Colonic mucosa (tissue), 4 donors: Measurements from ENCODE around the gene SND1. TPM values are rescaled to one million over a fixed set of nuclear protein-coding genes. Genes with fewer than 3 reads are reported as not detected.
A peak's percentile ranks its signal among the peaks of the same experiment; 100 is the strongest.

ENCODE experiments used
- DNase-seq: peaks from one replicate; pipeline ENCODE4 v3.0.0-alpha.2; 2020
- H3K27ac ChIP-seq: fragments of 200-600 bp; one replicate; pipeline ENCODE4 v1.8.0; 2021
- H3K27me3 ChIP-seq: fragments of 200-600 bp; one replicate; pipeline ENCODE4 v1.8.0; 2021
- H3K36me3 ChIP-seq: fragments of 200-600 bp; one replicate; pipeline ENCODE4 v1.8.0; 2021
- H3K4me1 ChIP-seq: fragments of 200-600 bp; one replicate; pipeline ENCODE4 v1.8.0; 2021; ENCODE audit warnings: mild to moderate bottlenecking
- H3K4me3 ChIP-seq: fragments of 200-600 bp; one replicate; pipeline ENCODE4 v1.8.0; 2021
- H3K9ac ChIP-seq, 2 donors: one replicate each; pipeline ENCODE4 v1.7.0; 2013; ENCODE audit warnings: control low read depth in 2 of 2, low read depth in 2 of 2, low read length in 2 of 2
- H3K9me3 ChIP-seq: fragments of 200-600 bp; one replicate; pipeline ENCODE4 v1.8.0; 2021
- CTCF ChIP-seq: fragments of 200-600 bp; IDR thresholded peaks from one replicate; pipeline ENCODE4 v1.8.0; 2022; ENCODE audit warnings: antibody characterized with exemption, mild to moderate bottlenecking
- intact Hi-C: fragments of 100-400 bp; cut with DNase I; formaldehyde crosslinking; loops from one replicate; pipeline ENCODE4 v1.14.1; 2022
- total RNA-seq, 2 donors: library from RNA; stranded (reverse); fragmentation: NEBNext Ultra II Directional in 1 of 2; extraction: Animal tissue kit (Norgen Biotek cat#: 25700) in 1 of 2; gene quantifications; one replicate each; pipeline ENCODE4 v1.2.1, GENCODE V29; 2021
- donor health status: healthy.
- donor health status: DM: no; HTN: no; CAD: no.
- donor health status: DM: no; HTN: no; CAD: no.

The SND1 gene
- total RNA-seq, 2 donors from 2014 or later, result 134 to 163 TPM

GRCh38 chr7:127644484-127644883, 7.5 kb upstream of the SND1 start:
- no peak overlapping the region for H3K9ac ChIP-seq
- H3K9me3 ChIP-seq, result no peaks in the 10 kb centered on the region
- intact Hi-C loops, result no loop called here
- H3K27me3 ChIP-seq, result no peaks in the 10 kb centered on the region
- no peaks in the 10 kb centered on the region for H3K4me1 ChIP-seq
- no peak for DNase-seq
- no peak overlapping the region for H3K27ac ChIP-seq
- H3K36me3 ChIP-seq, result no peaks in the 10 kb centered on the region
- no peak for TF ChIP-seq CTCF
- H3K4me3 ChIP-seq, result no peak overlapping the region

- TF ChIP-seq CTCF, result no peak
- no peak for DNase-seq
- Histone ChIP-seq H3K4me1 (no peaks in the 10 kb centered on the region), H3K36me3 (no peaks in the 10 kb centered on the region), H3K27me3 (no peaks in the 10 kb centered on the region), H3K9me3 (no peaks in the 10 kb centered on the region), H3K4me3 (no peak overlapping the region), H3K27ac (no peak overlapping the region), H3K9ac (no peak overlapping the region)
- intact Hi-C loops, result no loop called here
These were observed 4.4 kb upstream of the SND1 start for GRCh38 chr7:127647636-127648035.

- DNase-seq, result no peak
- H3K27me3 ChIP-seq, result no peaks in the 10 kb centered on the region
- H3K9me3 ChIP-seq, result no peaks in the 10 kb centered on the region
- intact Hi-C loops, result no loop called here
- no peaks in the 10 kb centered on the region for H3K36me3 ChIP-seq
- no peak overlapping the region for H3K9ac ChIP-seq
- no peak for TF ChIP-seq CTCF
- H3K4me1 ChIP-seq, result no peaks in the 10 kb centered on the region
- H3K4me3 ChIP-seq, result no peak overlapping the region
- no peak overlapping the region for H3K27ac ChIP-seq
These were observed 3.0 kb upstream of the SND1 start for GRCh38 chr7:127648986-127649385.

GRCh38 chr7:127650847-127651555, 993 bp upstream of the SND1 start:
- no peaks in the 10 kb centered on the region for H3K9me3 ChIP-seq
- intact Hi-C loops, result loop anchor here (5.0 kb wide), 1 partner anchor 59 kb away; the partner anchor contains the start of gene FSCN3
- H3K9ac ChIP-seq, result peak overlapping the region; percentile 61 to 87
- no peaks in the 10 kb centered on the region for H3K36me3 ChIP-seq
- H3K4me3 ChIP-seq, result peak overlapping the region; percentile 44
- H3K27me3 ChIP-seq, result no peaks in the 10 kb centered on the region
- no peak for TF ChIP-seq CTCF
- no peaks in the 10 kb centered on the region for H3K4me1 ChIP-seq
- H3K27ac ChIP-seq, result peak overlapping the region; percentile 78
- no peak for DNase-seq

- peak overlapping the region; percentile 95 for H3K4me3 ChIP-seq
- DNase-seq, result no peak
- TF ChIP-seq CTCF, result no peak
- H3K27ac ChIP-seq, result peak overlapping the region; percentile 73
- no peaks in the 10 kb centered on the region for H3K9me3 ChIP-seq
- no peaks in the 10 kb centered on the region for H3K27me3 ChIP-seq
- no peaks in the 10 kb centered on the region for H3K4me1 ChIP-seq
- H3K36me3 ChIP-seq, result no peaks in the 10 kb centered on the region
- intact Hi-C loops, result loop anchor here (5.0 kb wide), 1 partner anchor 60 kb away; the partner anchor contains the start of gene FSCN3
- peak overlapping the region; percentile 92 to 98 for H3K9ac ChIP-seq
These were observed 597 bp downstream of the SND1 start for GRCh38 chr7:127652333-127653248.
